ENCODE data around the gene CD247. TPM values are rescaled to one million over a fixed set of nuclear protein-coding genes. Genes with fewer than 3 reads are reported as not detected.

The CD247 gene
- total and polyA plus RNA-seq, 3 donors from 2014 or later: 0.47 to 2.5 (median 1.1) TPM

- no peaks in the 10 kb centered on the region for H3K4me1 ChIP-seq
- intact Hi-C loops (cut with DNase I; ENCODE audit: low total_unique reads): no loop called here
- 95 to 99% methylated on average over 3 of the region's 3 CpGs for WGBS, 2 donors
Measured at GRCh38 chr1:167528057-167528728, 9.9 kb upstream of the CD247 start.

GRCh38 chr1:167526667-167527383 lies 8.5 kb upstream of the CD247 start:
- 56 to 64% methylated on average over 8 of the region's 8 CpGs for WGBS, 2 donors
- Histone ChIP-seq H3K36me3 (ENCODE audit: low read depth, missing control alignments) (no peaks in the 10 kb centered on the region), H3K4me3 (no peak overlapping the region), H3K9me3 (no peaks in the 10 kb centered on the region), H3K4me1 (no peaks in the 10 kb centered on the region), H3K27me3 (no peaks in the 10 kb centered on the region), H3K27ac (no peak overlapping the region)
- DNase-seq: no peak
- intact Hi-C loops (cut with DNase I; ENCODE audit: low total_unique reads): no loop called here
- TF ChIP-seq POLR2A (IDR thresholded peaks at IDR 0.05) (no peak), CTCF (IDR thresholded peaks at IDR 0.05) (no peak)

More at GRCh38 chr1:167528057-167528728, 9.9 kb upstream of the CD247 start:
- DNase-seq: no peak
- Histone ChIP-seq H3K9me3 (no peaks in the 10 kb centered on the region), H3K4me3 (no peak overlapping the region), H3K27me3 (no peaks in the 10 kb centered on the region), H3K36me3 (ENCODE audit: low read depth, missing control alignments) (no peaks in the 10 kb centered on the region), H3K27ac (no peak overlapping the region)
- no peak for TF ChIP-seq POLR2A (IDR thresholded peaks at IDR 0.05)

- no peak for DNase-seq
Measured at GRCh38 chr1:167524651-167525050, 6.3 kb upstream of the CD247 start.

GRCh38 chr1:167522246-167522645 lies 3.9 kb upstream of the CD247 start:
- Histone ChIP-seq H3K9me3 (no peaks in the 10 kb centered on the region), H3K27ac (no peak overlapping the region), H3K27me3 (no peaks in the 10 kb centered on the region), H3K4me3 (no peak overlapping the region), H3K4me1 (no peaks in the 10 kb centered on the region), H3K36me3 (ENCODE audit: low read depth, missing control alignments) (no peaks in the 10 kb centered on the region)
- intact Hi-C loops (cut with DNase I; ENCODE audit: low total_unique reads): no loop called here
- 74 to 94% methylated on average over 5 of the region's 5 CpGs for WGBS, 2 donors
- TF ChIP-seq POLR2A (IDR thresholded peaks at IDR 0.05): no peak
- TF ChIP-seq CTCF (IDR thresholded peaks at IDR 0.05): no peak
- no peak for DNase-seq

More at GRCh38 chr1:167524651-167525050, 6.3 kb upstream of the CD247 start:
- TF ChIP-seq POLR2A (IDR thresholded peaks at IDR 0.05) (no peak), CTCF (IDR thresholded peaks at IDR 0.05) (no peak)
- H3K27me3 ChIP-seq: no peaks in the 10 kb centered on the region
- intact Hi-C loops (cut with DNase I; ENCODE audit: low total_unique reads): no loop called here
- H3K9me3 ChIP-seq: no peaks in the 10 kb centered on the region
- H3K27ac ChIP-seq: no peak overlapping the region
- H3K4me1 ChIP-seq: no peaks in the 10 kb centered on the region
- 82 to 92% methylated on average over 8 to 9 of the region's 9 CpGs for WGBS, 2 donors
- H3K4me3 ChIP-seq: no peak overlapping the region
- H3K36me3 ChIP-seq (ENCODE audit: low read depth, missing control alignments): no peaks in the 10 kb centered on the region

- H3K27me3 ChIP-seq: no peaks in the 10 kb centered on the region
- H3K4me1 ChIP-seq: no peaks in the 10 kb centered on the region
- TF ChIP-seq CTCF (IDR thresholded peaks at IDR 0.05) (no peak), POLR2A (IDR thresholded peaks at IDR 0.05) (no peak)
- intact Hi-C loops (cut with DNase I; ENCODE audit: low total_unique reads): no loop called here
- no peaks in the 10 kb centered on the region for H3K9me3 ChIP-seq
- H3K27ac ChIP-seq: no peak overlapping the region
- H3K4me3 ChIP-seq: no peak overlapping the region
- no peak for DNase-seq
- no peaks in the 10 kb centered on the region for H3K36me3 ChIP-seq (ENCODE audit: low read depth, missing control alignments)
Measured at GRCh38 chr1:167520711-167521206, 2.4 kb upstream of the CD247 start.

Data from testis (tissue), 3 donors.